PFSK-1 (cell line): Measurements from ENCODE around the gene CCDC170.

Experiments
- FOXP2 ChIP-seq: optimal IDR thresholded peaks from 2 replicates; pipeline ENCODE3; 2011; ENCODE audit warnings: borderline replicate concordance, control low read depth, inconsistent platforms; ENCODE audit not compliant: insufficient read depth; ENCODE audit errors: extremely low read length, extremely low read depth
- POLR2AphosphoS5 ChIP-seq: IDR thresholded peaks from 2 replicates; pipeline ENCODE4 v1.6.1; 2012; ENCODE audit warnings: low read depth, mild to moderate bottlenecking, control low read depth, low read length, moderate library complexity
- SIN3A ChIP-seq: IDR thresholded peaks from 2 replicates; pipeline ENCODE4 v1.6.1; 2012; ENCODE audit warnings: mild to moderate bottlenecking, low read length, moderate library complexity, borderline replicate concordance; ENCODE audit not compliant: insufficient read depth
- TAF1 ChIP-seq: IDR thresholded peaks from 2 replicates; pipeline ENCODE4 v1.6.1; 2012; ENCODE audit warnings: low read length, control low read depth, borderline replicate concordance; ENCODE audit not compliant: insufficient read depth
- TF ChIP-seq, protein P1 (sequence below), 2 experiments: IDR thresholded peaks; 2 replicates each; pipeline versions ENCODE4 v1.6.1 to v1.8.0; 2011 to 2012; ENCODE audit warnings: low read depth in 2 of 2, low read length in 2 of 2, control low read depth in 1 of 2, inconsistent platforms in 1 of 2, mild to moderate bottlenecking in 1 of 2, moderate library complexity in 1 of 2; ENCODE audit not compliant: insufficient read depth in 1 of 2

Gene CCDC170

DNA sequence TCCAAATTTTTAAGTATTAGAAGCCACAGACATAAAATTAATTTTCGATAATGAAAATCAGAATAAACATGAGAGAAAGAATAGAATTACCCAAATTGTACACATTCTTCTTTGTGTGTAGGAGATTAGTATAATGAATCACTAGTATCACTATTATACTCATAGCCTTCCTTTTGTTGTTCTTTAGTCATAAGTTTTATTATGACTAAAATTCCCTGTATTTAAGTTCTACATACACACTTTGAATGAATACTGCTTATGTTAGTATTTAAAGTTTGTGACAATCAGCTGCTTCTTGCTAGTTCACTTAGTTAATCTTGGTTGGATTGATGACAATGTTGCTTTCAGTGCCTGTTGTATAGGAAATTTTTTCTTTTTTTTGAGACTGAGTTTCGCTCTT is 72.7 kb downstream of the CCDC170 start:
- TF ChIP-seq, protein P1, sequence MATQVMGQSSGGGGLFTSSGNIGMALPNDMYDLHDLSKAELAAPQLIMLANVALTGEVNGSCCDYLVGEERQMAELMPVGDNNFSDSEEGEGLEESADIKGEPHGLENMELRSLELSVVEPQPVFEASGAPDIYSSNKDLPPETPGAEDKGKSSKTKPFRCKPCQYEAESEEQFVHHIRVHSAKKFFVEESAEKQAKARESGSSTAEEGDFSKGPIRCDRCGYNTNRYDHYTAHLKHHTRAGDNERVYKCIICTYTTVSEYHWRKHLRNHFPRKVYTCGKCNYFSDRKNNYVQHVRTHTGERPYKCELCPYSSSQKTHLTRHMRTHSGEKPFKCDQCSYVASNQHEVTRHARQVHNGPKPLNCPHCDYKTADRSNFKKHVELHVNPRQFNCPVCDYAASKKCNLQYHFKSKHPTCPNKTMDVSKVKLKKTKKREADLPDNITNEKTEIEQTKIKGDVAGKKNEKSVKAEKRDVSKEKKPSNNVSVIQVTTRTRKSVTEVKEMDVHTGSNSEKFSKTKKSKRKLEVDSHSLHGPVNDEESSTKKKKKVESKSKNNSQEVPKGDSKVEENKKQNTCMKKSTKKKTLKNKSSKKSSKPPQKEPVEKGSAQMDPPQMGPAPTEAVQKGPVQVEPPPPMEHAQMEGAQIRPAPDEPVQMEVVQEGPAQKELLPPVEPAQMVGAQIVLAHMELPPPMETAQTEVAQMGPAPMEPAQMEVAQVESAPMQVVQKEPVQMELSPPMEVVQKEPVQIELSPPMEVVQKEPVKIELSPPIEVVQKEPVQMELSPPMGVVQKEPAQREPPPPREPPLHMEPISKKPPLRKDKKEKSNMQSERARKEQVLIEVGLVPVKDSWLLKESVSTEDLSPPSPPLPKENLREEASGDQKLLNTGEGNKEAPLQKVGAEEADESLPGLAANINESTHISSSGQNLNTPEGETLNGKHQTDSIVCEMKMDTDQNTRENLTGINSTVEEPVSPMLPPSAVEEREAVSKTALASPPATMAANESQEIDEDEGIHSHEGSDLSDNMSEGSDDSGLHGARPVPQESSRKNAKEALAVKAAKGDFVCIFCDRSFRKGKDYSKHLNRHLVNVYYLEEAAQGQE (IDR thresholded peaks at IDR 0.05; ENCODE audit: insufficient read depth in 1 of 2, low read depth in 2 of 2, low read length in 2 of 2), result no peak
- no peak for TF ChIP-seq TAF1
- no peak for TF ChIP-seq FOXP2
- no peak for TF ChIP-seq SIN3A
- TF ChIP-seq POLR2AphosphoS5, result no peak

DNA sequence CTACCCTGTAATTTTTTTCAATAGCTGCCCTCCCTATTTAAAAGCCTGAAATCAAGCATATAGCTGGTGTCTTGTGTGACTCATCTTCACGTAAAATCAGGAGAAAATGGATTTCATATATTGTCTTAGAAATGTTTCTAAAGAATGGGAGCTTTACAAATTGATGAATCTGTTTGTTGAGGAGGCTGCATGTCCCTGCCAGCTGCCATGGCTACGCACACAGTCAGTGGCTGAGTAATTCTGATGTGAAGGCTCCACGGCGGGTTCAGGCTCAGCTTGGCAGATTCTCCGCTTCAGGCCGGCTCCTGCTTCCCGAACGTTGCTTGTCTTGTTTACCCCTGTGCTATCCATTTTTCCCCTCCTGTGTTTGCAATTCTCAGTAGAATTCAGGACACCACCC is 82.8 kb downstream of the CCDC170 start:
- no peak for TF ChIP-seq POLR2AphosphoS5
- no peak for TF ChIP-seq TAF1
- TF ChIP-seq SIN3A, result no peak
- TF ChIP-seq FOXP2, result no peak
- TF ChIP-seq, protein P1 (IDR thresholded peaks at IDR 0.05; ENCODE audit: insufficient read depth in 1 of 2, low read depth in 2 of 2, low read length in 2 of 2), result no peak

DNA sequence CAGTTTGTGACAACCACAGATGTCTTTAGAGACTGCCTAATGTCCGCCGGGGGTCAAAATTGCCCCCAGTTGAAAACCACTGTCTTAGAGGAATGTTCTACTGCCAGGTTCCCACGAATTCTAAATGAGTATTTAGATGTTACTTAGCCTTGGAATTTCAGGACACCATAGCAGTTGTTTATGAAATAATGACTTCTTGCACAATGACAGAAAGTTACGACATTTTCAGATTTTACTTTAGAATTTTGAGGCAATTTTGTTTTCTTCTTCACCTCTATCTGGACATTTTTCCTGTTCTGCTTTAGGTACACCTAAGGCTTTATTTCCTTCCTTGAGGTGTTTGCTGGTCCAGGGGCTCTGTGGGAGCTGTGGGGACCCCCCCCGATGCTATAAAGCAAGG is 83.4 kb downstream of the CCDC170 start:
- TF ChIP-seq POLR2AphosphoS5 (no peak), SIN3A (no peak), TAF1 (no peak), FOXP2 (no peak)
- TF ChIP-seq, protein P1 (IDR thresholded peaks at IDR 0.05; ENCODE audit: insufficient read depth in 1 of 2, low read depth in 2 of 2, low read length in 2 of 2), result no peak

DNA sequence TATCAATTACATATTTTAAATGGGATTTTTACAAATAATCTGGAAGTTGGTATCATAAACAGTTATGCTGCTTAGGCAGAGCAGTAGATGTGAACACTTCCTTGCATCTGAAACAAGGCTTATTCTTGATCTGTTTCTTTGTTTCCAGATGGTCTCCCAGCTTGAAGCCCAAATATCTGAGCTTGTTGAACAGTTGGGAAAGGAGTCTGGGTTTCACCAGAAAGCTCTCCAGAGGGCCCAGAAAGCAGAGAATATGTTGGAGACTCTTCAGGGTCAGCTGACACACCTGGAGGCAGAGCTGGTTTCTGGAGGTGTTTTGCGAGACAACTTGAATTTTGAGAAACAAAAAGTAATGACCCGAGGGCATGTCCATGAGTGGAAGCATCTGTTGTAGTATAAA is 91.9 kb downstream of the CCDC170 start:
- TF ChIP-seq FOXP2 (no peak), SIN3A (no peak), TAF1 (no peak), POLR2AphosphoS5 (no peak)
- TF ChIP-seq, protein P1 (IDR thresholded peaks at IDR 0.05; ENCODE audit: insufficient read depth in 1 of 2, low read depth in 2 of 2, low read length in 2 of 2), result no peak

DNA sequence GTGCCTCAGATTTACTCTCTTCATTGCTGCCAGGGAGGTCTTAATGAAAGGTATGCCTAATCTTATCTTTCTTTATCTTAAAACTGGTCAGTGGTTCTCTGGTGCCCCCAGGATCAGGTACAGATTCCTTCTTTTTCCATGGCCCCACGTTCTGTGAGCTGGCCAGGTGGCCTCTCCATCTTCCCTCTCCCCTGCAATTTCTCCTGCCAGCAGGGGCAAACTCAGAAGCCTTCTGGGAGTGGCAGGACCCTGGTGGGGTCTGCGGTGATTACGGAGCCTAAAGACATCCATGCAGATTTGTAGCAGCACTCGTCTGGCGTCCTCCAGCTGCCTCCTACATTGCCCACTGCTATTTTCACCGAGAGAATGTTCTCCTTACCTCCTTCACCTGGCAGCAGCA is 95.8 kb downstream of the CCDC170 start:
- TF ChIP-seq FOXP2, result no peak
- TF ChIP-seq POLR2AphosphoS5, result no peak
- no peak for TF ChIP-seq TAF1
- TF ChIP-seq, protein P1 (IDR thresholded peaks at IDR 0.05; ENCODE audit: insufficient read depth in 1 of 2, low read depth in 2 of 2, low read length in 2 of 2), result no peak
- TF ChIP-seq SIN3A, result no peak
